HUES6 (cell line): ENCODE results near the gene ACTR6.
A peak's percentile ranks its signal among the peaks of the same experiment; 100 is the strongest.
"Not testable (repeated sequence)": the region's sequence is repeated elsewhere in the genome, so short reads cannot be mapped to it uniquely, and the experiment has no call there.

Experiments used
- H3K27ac ChIP-seq: 2 replicates; pipeline ENCODE4 v1.7.0; 2013; ENCODE audit warnings: low read depth, mild to moderate bottlenecking, low read length, inconsistent platforms
- H3K27me3 ChIP-seq: 2 replicates; pipeline ENCODE4 v1.6.1; 2013; ENCODE audit warnings: low read length; ENCODE audit not compliant: control insufficient read depth, insufficient read depth
- H3K36me3 ChIP-seq: 2 replicates; pipeline ENCODE4 v1.6.1; 2013; ENCODE audit warnings: low read length; ENCODE audit not compliant: control insufficient read depth, insufficient read depth
- H3K4me1 ChIP-seq: 2 replicates; pipeline ENCODE4 v1.6.1; 2013; ENCODE audit warnings: low read length; ENCODE audit not compliant: control insufficient read depth, insufficient read depth
- H3K4me3 ChIP-seq: 2 replicates; pipeline ENCODE4 v1.5.1; 2013; ENCODE audit warnings: low read depth, low read length
- H3K9ac ChIP-seq: one replicate; pipeline ENCODE4 v1.6.1; 2013; ENCODE audit warnings: mild to moderate bottlenecking, low read length
- H3K9me3 ChIP-seq: 2 replicates; pipeline ENCODE4 v1.6.1; 2013; ENCODE audit warnings: low read depth, low read length; ENCODE audit not compliant: control insufficient read depth, insufficient read depth

ACTR6 gene

GRCh38 chr12:100164153-100164704 is 36.4 kb upstream of the ACTR6 start:
- no peak overlapping the region for H3K9ac ChIP-seq
- no peaks in the 10 kb centered on the region for H3K27me3 ChIP-seq
- peaks cover 5% of the 10 kb centered on the region; the same call in 1 of the 2 replicates for H3K36me3 ChIP-seq
- no peaks in the 10 kb centered on the region for H3K9me3 ChIP-seq
- H3K27ac ChIP-seq = no peak overlapping the region
- peak overlapping the region; percentile 39 for H3K4me3 ChIP-seq
- H3K4me1 ChIP-seq = peaks cover 29% of the 10 kb centered on the region

- H3K27ac ChIP-seq = no peak overlapping the region
Observed at GRCh38 chr12:100165356-100165755, 35.3 kb upstream of the ACTR6 start.

GRCh38 chr12:100166232-100166631 is 34.4 kb upstream of the ACTR6 start:
- peaks cover 5% of the 10 kb centered on the region; the same call in 1 of the 2 replicates for H3K36me3 ChIP-seq
- H3K27me3 ChIP-seq = no peaks in the 10 kb centered on the region
- H3K9ac ChIP-seq = no peak overlapping the region
- no peaks in the 10 kb centered on the region for H3K9me3 ChIP-seq
- H3K4me3 ChIP-seq = no peak overlapping the region
- H3K4me1 ChIP-seq = peaks cover 25% of the 10 kb centered on the region
- no peak overlapping the region for H3K27ac ChIP-seq

More at GRCh38 chr12:100165356-100165755, 35.3 kb upstream of the ACTR6 start:
- Histone ChIP-seq H3K36me3 (peaks cover 5% of the 10 kb centered on the region; the same call in 1 of the 2 replicates), H3K27me3 (no peaks in the 10 kb centered on the region), H3K9ac (no peak overlapping the region), H3K4me1 (peaks cover 28% of the 10 kb centered on the region), H3K9me3 (no peaks in the 10 kb centered on the region), H3K4me3 (no peak overlapping the region)

GRCh38 chr12:100168562-100168961 is 32.1 kb upstream of the ACTR6 start:
- no peak overlapping the region for H3K27ac ChIP-seq
- H3K9me3 ChIP-seq = no peaks in the 10 kb centered on the region
- H3K9ac ChIP-seq = no peak overlapping the region
- H3K4me3 ChIP-seq = no peak overlapping the region
- H3K36me3 ChIP-seq = peaks cover 11% of the 10 kb centered on the region; the same call in 1 of the 2 replicates
- no peaks in the 10 kb centered on the region for H3K27me3 ChIP-seq
- H3K4me1 ChIP-seq = peaks cover 17% of the 10 kb centered on the region

GRCh38 chr12:100169345-100169744 is 31.3 kb upstream of the ACTR6 start:
- Histone ChIP-seq H3K9me3 (no peaks in the 10 kb centered on the region), H3K36me3 (peaks cover 11% of the 10 kb centered on the region; the same call in 1 of the 2 replicates), H3K4me3 (no peak overlapping the region), H3K9ac (no peak overlapping the region), H3K27me3 (no peaks in the 10 kb centered on the region), H3K27ac (no peak overlapping the region), H3K4me1 (peaks cover 13% of the 10 kb centered on the region)

- H3K9ac ChIP-seq = no peak overlapping the region
- no peak overlapping the region for H3K27ac ChIP-seq
- H3K36me3 ChIP-seq = peaks cover 11% of the 10 kb centered on the region; the same call in 1 of the 2 replicates
- H3K9me3 ChIP-seq = no peaks in the 10 kb centered on the region
- peaks cover 5% of the 10 kb centered on the region; the same call in 1 of the 2 replicates for H3K4me1 ChIP-seq
- no peaks in the 10 kb centered on the region for H3K27me3 ChIP-seq
- H3K4me3 ChIP-seq = no peak overlapping the region
Observed at GRCh38 chr12:100170313-100170858, 30.2 kb upstream of the ACTR6 start.

- Histone ChIP-seq H3K9ac (no peak overlapping the region), H3K4me3 (no peak overlapping the region), H3K27ac (no peak overlapping the region), H3K9me3 (no peaks in the 10 kb centered on the region), H3K27me3 (no peaks in the 10 kb centered on the region), H3K4me1 (peaks cover 5% of the 10 kb centered on the region; the same call in 1 of the 2 replicates), H3K36me3 (peaks cover 6% of the 10 kb centered on the region; the same call in 1 of the 2 replicates)
Observed at GRCh38 chr12:100171248-100171647, 29.4 kb upstream of the ACTR6 start.

- peaks cover 5% of the 10 kb centered on the region; the same call in 1 of the 2 replicates for H3K4me1 ChIP-seq
- peaks cover 11% of the 10 kb centered on the region; the same call in 1 of the 2 replicates for H3K36me3 ChIP-seq
- no peak overlapping the region for H3K4me3 ChIP-seq
- no peaks in the 10 kb centered on the region for H3K27me3 ChIP-seq
- no peak overlapping the region for H3K27ac ChIP-seq
- no peak overlapping the region for H3K9ac ChIP-seq
- no peaks in the 10 kb centered on the region for H3K9me3 ChIP-seq
Observed at GRCh38 chr12:100173111-100173510, 27.5 kb upstream of the ACTR6 start.

GRCh38 chr12:100174495-100174894 is 26.1 kb upstream of the ACTR6 start:
- Histone ChIP-seq H3K9ac (no peak overlapping the region), H3K27ac (no peak overlapping the region), H3K4me3 (no peak overlapping the region), H3K36me3 (peaks cover 11% of the 10 kb centered on the region; the same call in 1 of the 2 replicates), H3K4me1 (peaks cover 5% of the 10 kb centered on the region; the same call in 1 of the 2 replicates), H3K27me3 (no peaks in the 10 kb centered on the region), H3K9me3 (no peaks in the 10 kb centered on the region)

GRCh38 chr12:100176493-100176892 is 24.1 kb upstream of the ACTR6 start:
- H3K9ac ChIP-seq, H3K4me3 ChIP-seq, H3K4me1 ChIP-seq, H3K9me3 ChIP-seq, H3K27me3 ChIP-seq, H3K27ac ChIP-seq: not testable (repeated sequence)
- H3K36me3 ChIP-seq = peaks cover 11% of the 10 kb centered on the region; the same call in 1 of the 2 replicates

GRCh38 chr12:100179252-100179651 is 21.4 kb upstream of the ACTR6 start:
- Histone ChIP-seq H3K27ac (no peak overlapping the region), H3K4me1 (no peaks in the 10 kb centered on the region), H3K9me3 (no peaks in the 10 kb centered on the region), H3K4me3 (no peak overlapping the region), H3K27me3 (no peaks in the 10 kb centered on the region), H3K9ac (no peak overlapping the region), H3K36me3 (0 out of 2 replicates have a peak, but pooled peaks cover 5% of the 10 kb centered on the region)
